HEK293 (cell line): ENCODE data around the gene XRCC2.

Experiments used
- BCL11B ChIP-seq: fragments of 450-650 bp; formaldehyde crosslinking; IDR thresholded peaks from 2 replicates; pipeline ENCODE4 v1.5.1; 2016; ENCODE audit warnings: low read depth, missing biosample characterization, missing genetic modification characterization
- CTCF ChIP-seq: fragments of 450-650 bp; formaldehyde crosslinking; IDR thresholded peaks from 2 replicates; pipeline ENCODE4 v1.5.1; 2016; ENCODE audit warnings: missing biosample characterization, missing genetic modification characterization
- MYNN ChIP-seq: fragments of 450-650 bp; formaldehyde crosslinking; IDR thresholded peaks from 2 replicates; pipeline ENCODE4 v1.5.1; 2016; ENCODE audit warnings: missing biosample characterization, missing genetic modification characterization, borderline replicate concordance
- PRDM10 ChIP-seq: fragments of 450-650 bp; formaldehyde crosslinking; IDR thresholded peaks from 2 replicates; pipeline ENCODE4 v1.5.1; 2016; ENCODE audit warnings: missing biosample characterization, missing genetic modification characterization
- ZBTB48 ChIP-seq: fragments of 450-650 bp; formaldehyde crosslinking; IDR thresholded peaks from 2 replicates; pipeline ENCODE4 v1.5.1; 2016; ENCODE audit warnings: missing biosample characterization, missing genetic modification characterization
- ZNF146 ChIP-seq: fragments of 450-650 bp; formaldehyde crosslinking; IDR thresholded peaks from 2 replicates; pipeline ENCODE4 v1.5.1; 2016; ENCODE audit warnings: missing biosample characterization, missing genetic modification characterization
- ZNF23 ChIP-seq: fragments of 450-650 bp; formaldehyde crosslinking; IDR thresholded peaks from 2 replicates; pipeline ENCODE4 v1.5.1; 2016; ENCODE audit warnings: missing biosample characterization, missing genetic modification characterization, borderline replicate concordance
- ZNF791 ChIP-seq: fragments of 450-650 bp; formaldehyde crosslinking; IDR thresholded peaks from 2 replicates; pipeline ENCODE4 v1.5.1; 2016; ENCODE audit warnings: missing biosample characterization, missing genetic modification characterization

- no peak for TF ChIP-seq PRDM10 (tag by site-specific recombination)
- TF ChIP-seq CTCF, result no peak
- no peak for TF ChIP-seq MYNN
- no peak for TF ChIP-seq ZBTB48
- no peak for TF ChIP-seq BCL11B (tag by site-specific recombination)
- TF ChIP-seq ZNF23 (tag by site-specific recombination), result no peak
- no peak for TF ChIP-seq ZNF146 (tag by site-specific recombination)
- TF ChIP-seq ZNF791 (tag by site-specific recombination), result no peak
Measured at GRCh38 chr7:152633072-152633471, 42.9 kb downstream of the XRCC2 start.
